Hematopoietic multipotent progenitor cell treated with erythropoietin and hydrocortisone succinate and interleukin-3 and kit ligand, for 8 days (in vitro differentiated cells): ENCODE measurements around the gene LRRC37A3.
"Not testable (repeated sequence)": the region's sequence is repeated elsewhere in the genome, so short reads cannot be mapped to it uniquely, and the experiment has no call there.

ENCODE experiments used
- DNase-seq: peaks from one replicate; pipeline ENCODE4 v3.0.0-alpha.2; 2015

LRRC37A3 gene

DNA sequence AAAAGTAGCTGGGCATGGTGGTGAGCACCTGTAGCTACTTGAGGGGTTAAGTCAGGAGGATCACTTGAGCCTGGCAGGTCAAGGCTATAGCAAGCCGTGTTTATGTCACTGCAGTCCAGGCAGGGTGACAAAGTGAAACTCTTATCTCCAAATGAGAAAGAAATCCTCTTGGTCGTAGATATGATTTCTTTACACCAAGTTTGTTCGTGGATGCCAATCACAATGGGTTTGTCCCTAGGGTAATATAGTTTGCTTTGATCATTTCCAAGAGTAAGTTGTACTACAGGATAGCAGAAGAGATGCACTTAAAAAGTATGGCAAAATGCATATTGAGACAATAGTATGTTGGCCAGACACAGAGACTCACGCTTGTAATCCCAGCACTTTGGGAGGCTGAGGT lies 6.0 kb upstream of the LRRC37A3 start:
- DNase-seq = peak; percentile 32

GRCh38 chr17:64923051-64923568 lies 3.8 kb upstream of the LRRC37A3 start:
- peak; percentile 97 for DNase-seq

DNA sequence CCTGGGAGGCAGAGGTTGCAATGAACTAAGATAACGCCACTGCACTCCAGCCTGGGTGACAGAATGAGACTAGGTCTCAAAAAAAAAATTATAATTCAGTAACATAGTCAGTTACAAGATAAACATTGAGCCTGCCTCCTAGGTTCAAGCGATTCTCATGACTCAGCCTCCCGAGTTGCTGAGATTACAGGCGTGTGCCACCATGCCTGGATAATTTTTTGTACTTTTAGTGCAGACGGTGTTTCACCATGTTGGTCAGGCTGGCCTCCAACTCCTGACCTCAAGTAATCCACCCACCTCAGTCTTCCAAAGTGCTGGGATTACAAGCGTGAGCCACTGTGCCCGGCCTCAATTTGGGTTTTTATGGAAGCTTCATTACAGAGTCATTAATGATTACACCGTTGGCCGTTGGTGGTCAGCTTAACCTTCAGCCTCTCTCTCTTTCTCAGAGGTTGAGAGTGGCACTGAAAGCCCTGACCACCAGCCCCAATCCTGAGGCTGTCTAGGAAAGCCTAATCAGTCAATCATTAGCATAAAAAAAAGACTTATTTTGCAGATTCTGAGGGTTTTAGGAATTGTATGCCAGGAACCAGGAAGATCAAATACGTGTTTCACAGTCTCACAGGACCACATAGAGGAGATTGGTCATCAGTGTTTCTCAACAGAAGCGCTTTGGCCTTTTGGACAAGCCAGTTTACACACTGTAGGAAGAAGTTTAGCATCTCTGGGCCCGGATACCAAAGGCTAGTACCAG lies 1.3 kb upstream of the LRRC37A3 start:
- DNase-seq = peak; percentile 57

- DNase-seq = peak; percentile 26
Observed at GRCh38 chr17:64920026-64920418, 744 bp upstream of the LRRC37A3 start.

GRCh38 chr17:64918842-64919288 lies 413 bp downstream of the LRRC37A3 start:
- not testable (repeated sequence) for DNase-seq

DNA sequence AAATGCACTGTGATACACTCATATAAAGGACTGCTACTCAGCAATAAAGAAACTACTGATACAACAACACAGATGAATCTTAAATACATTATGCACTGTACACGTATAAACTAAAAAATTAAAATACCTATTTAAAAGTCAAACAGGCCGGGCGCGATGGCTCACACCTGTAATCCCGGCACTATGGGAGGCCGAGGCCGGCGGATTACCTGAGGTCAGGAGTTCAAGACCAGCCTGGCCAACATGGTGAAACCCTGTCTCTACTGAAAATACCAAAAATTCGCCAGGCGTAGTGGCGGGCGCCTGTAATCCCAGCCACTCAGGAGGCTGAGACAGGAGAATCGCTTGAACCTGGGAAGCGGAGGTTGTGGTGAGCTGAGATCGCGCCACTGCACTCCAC lies 1.7 kb downstream of the LRRC37A3 start:
- not testable (repeated sequence) for DNase-seq

- not testable (repeated sequence) for DNase-seq
Observed at GRCh38 chr17:64915244-64915643, 4.0 kb downstream of the LRRC37A3 start.

DNA sequence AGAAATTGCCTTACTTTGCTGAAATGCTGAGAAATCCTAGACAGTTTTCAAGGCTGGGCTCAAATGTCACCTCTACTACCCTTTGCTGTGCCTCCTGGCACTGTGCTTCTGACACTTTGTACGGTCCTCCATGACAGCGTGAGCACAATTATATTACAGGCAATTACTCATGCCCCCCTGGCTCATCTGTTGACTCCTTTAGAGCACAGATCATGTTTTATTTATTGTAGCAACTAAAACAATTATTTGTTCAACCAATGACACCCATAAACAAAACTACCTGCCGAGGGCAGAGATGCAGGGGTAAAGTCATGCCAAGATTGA lies 9.1 kb downstream of the LRRC37A3 start:
- not testable (repeated sequence) for DNase-seq

- not testable (repeated sequence) for DNase-seq
Observed at GRCh38 chr17:64909511-64910190, 9.6 kb downstream of the LRRC37A3 start.

- not testable (repeated sequence) for DNase-seq
Observed at GRCh38 chr17:64904069-64904468, 15.2 kb downstream of the LRRC37A3 start.

DNA sequence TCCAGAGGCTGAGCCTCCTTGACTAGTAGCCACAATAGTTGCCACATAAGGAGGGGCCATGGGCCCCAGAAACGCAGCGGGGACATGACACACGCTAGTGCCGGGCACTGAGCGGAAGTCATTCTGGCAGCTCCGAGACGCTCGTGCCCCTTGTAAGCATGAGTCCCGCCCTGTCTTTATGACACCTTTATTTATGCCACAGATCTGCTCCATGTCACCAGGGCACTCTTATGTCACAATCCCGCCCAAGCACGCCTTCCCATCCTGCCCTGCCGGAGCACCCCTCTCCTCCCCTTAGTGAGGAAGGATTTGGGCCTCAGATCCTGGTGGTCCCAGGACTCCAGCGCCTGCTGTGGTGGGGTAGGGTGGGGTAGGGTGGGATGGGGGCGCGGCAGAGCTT lies 22.1 kb downstream of the LRRC37A3 start:
- not testable (repeated sequence) for DNase-seq

GRCh38 chr17:64874210-64874609 lies 45.1 kb downstream of the LRRC37A3 start:
- DNase-seq = not testable (repeated sequence)

DNA sequence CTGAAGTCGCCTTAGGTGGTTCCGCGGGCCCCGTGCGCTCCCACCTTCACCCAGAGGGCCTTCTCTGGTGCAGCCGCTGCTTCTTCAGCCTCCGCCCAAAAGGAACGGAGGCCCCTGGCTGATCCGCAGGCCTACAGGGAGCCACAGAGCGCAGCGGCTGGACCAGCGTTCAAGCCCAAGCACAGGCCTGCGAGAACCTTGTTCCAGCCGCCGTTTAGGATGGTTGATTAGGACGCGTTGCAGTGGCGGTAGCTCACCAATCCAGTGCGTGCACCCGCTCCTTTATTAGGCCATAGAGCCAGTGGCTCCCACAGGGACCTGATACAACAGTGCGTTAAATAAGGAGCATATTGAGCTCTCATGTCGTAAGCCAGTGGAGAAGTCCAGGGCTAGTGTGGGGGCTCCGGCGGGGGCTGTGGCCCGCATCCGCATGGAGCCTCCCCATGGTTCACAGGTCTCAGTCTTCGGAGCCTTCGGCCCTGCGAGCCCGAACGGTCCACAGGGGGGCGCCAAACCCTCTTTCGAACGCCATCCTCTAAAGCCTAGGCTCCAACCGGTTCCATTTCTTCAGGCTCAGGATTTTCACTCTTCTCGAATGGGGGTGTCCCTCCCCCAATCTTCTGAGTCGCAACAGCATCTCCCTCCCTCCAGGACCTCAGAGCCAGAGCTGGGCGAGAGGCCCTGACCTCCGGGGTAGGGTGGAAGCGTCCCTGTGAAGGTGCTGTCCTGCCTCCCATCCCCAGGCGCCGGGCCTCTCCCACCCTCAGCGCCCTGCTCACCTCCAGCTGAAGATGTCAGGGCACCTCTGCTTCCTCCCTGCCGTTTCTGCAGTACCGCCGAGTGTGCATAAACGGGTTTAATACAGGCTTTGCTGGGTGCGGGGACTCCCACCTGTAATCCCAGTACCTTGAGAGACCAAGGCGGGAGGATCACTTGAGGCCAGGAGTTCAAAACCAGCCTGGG lies 71.5 kb downstream of the LRRC37A3 start:
- peak; percentile 66 for DNase-seq

GRCh38 chr17:64846892-64847291 lies 72.4 kb downstream of the LRRC37A3 start:
- peak; percentile 6 for DNase-seq

GRCh38 chr17:64843918-64844317 lies 75.4 kb downstream of the LRRC37A3 start:
- not testable (repeated sequence) for DNase-seq

DNA sequence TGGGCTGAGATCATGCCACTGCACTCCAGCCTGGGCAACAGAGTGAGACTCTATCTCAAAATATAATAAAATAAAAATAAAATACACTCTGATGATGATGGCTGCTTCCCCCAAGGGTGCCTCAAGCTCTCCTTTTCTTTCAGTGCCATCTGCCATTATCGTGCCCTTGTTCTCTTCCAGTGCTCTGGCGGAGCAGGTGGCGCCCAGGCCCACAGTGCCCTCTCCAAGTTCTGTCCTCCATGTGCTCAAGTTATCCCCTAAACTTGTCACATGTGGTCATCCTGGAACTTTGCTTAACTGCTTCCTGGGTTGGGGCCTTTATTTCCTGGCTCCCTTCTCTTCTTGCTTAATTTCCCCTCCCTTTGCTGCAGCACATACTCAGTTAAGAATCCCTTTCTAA lies 76.4 kb downstream of the LRRC37A3 start:
- DNase-seq = not testable (repeated sequence)

GRCh38 chr17:64840960-64841359 lies 78.3 kb downstream of the LRRC37A3 start:
- not testable (repeated sequence) for DNase-seq

DNA sequence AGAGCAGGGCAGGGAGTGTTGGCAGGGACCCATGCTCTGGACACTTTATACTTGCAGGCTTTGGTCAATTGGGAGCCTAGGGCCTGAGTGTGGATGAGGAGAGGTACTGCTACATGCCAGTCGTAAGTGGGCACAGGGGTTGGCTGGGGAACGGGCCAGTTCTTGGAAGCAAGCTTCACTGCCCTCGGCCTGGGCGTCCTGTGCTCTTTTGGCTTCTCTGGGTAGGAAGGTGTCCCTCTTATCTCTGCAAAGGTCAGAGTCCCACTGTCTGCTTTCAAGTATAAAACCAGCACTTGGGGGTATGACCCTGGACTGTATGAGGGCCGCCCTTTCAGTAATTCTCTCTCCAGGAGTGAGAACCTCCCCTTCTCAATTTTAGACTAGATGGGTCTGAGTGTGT lies 80.8 kb downstream of the LRRC37A3 start:
- not testable (repeated sequence) for DNase-seq

GRCh38 chr17:64837018-64837761 lies 82.1 kb downstream of the LRRC37A3 start:
- DNase-seq = peak; percentile 81

DNA sequence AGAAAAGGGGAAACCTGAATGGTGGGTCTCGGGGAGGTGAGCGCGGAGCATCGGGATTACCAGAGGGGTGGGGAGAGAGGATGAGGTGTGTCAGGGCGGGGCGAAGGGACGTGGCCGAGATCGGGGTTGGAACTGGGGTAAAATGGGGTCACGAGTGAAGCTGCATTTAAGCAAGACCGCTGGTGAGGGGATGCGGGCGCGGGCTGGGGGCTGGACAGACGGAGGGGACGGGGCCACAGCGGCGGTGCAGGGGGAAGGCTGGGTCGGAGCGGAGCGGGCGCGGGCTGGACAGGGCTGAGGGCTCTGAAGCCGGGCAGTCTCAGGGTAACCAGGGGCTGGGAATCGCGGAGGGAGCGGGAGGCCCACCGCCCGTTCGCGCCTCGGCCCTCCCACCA lies 82.7 kb downstream of the LRRC37A3 start:
- peak; percentile 9 for DNase-seq

DNA sequence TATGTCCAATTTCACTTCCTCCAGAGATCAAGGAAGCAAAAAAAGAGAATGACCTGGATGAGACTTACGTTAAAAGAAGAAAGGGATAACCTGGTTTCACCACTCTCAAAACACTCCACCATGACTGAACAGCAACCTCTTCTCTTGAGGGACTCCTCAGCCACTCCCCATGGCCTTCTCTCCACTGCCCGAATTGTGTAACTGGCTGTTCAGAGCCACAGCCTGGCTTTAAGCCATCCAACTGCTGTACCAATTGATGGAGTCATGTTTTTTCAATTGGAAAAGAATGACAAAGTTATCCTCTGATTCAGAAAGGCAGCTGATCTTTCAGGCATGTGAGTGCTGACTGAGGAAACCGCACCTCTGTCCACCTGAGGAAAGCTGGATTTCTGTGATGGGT lies 85.2 kb downstream of the LRRC37A3 start:
- not testable (repeated sequence) for DNase-seq

DNA sequence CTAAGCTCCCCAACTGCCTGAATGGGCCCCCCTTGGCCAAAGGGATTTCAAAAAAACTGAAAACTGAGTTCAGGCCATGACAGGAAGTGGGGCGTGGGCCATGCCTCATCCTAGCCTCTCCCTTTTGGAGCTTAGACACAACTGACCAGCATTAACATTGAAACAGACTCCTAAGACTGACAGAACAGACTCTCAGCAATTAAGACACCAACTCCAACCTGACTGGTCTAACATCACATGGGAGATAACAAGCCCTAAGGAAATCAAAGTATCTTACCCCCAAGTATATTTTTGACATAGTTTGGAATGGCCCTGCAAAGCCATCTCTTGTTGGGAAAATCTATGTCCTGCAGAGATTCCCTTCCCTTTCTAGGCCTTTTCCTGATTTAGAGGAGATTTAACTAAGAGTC lies 88.6 kb downstream of the LRRC37A3 start:
- not testable (repeated sequence) for DNase-seq
